Activated T-cell treated with anti-CD3 and anti-CD28 coated beads for 1 hour (primary cell): ENCODE data around the gene MOB3C.
"Not testable (repeated sequence)": the region's sequence is repeated elsewhere in the genome, so short reads cannot be mapped to it uniquely, and the experiment has no call there.

Experiments
- DNase-seq: peaks from one replicate; pipeline ENCODE4 v3.0.0-alpha.2; 2020; ENCODE audit warnings: low read depth

Gene MOB3C

GRCh38 chr1:46616277-46617107 is at the start of gene MOB3C:
MOB3C (minus strand) TSS chr1:46616811; CDS start chr1:46613321, 3,490 bp downstream.
- DNase-seq, result peak; percentile 54

GRCh38 chr1:46665983-46666382 is 49.4 kb upstream of the MOB3C start:
- DNase-seq, result no peak

GRCh38 chr1:46662919-46663318 is 46.3 kb upstream of the MOB3C start:
- DNase-seq, result not testable (repeated sequence)

GRCh38 chr1:46660116-46660515 is 43.5 kb upstream of the MOB3C start:
- DNase-seq, result not testable (repeated sequence)

- DNase-seq, result no peak
Observed at GRCh38 chr1:46659307-46659870, 42.8 kb upstream of the MOB3C start.

GRCh38 chr1:46657775-46658174 is 41.2 kb upstream of the MOB3C start:
- DNase-seq, result no peak

GRCh38 chr1:46656643-46657042 is 40.0 kb upstream of the MOB3C start:
- no peak for DNase-seq

- no peak for DNase-seq
Observed at GRCh38 chr1:46655848-46656247, 39.2 kb upstream of the MOB3C start.

- DNase-seq, result not testable (repeated sequence)
Observed at GRCh38 chr1:46654698-46655097, 38.1 kb upstream of the MOB3C start.

GRCh38 chr1:46654012-46654411 is 37.4 kb upstream of the MOB3C start:
- no peak for DNase-seq

- no peak for DNase-seq
Observed at GRCh38 chr1:46653405-46653958, 36.9 kb upstream of the MOB3C start.

GRCh38 chr1:46652321-46653100 is 35.9 kb upstream of the MOB3C start:
- no peak for DNase-seq

GRCh38 chr1:46651152-46651551 is 34.5 kb upstream of the MOB3C start:
- DNase-seq, result not testable (repeated sequence)

GRCh38 chr1:46650491-46650890 is 33.9 kb upstream of the MOB3C start:
- no peak for DNase-seq

GRCh38 chr1:46649764-46650163 is 33.2 kb upstream of the MOB3C start:
- no peak for DNase-seq

GRCh38 chr1:46647611-46648010 is 31.0 kb upstream of the MOB3C start:
- DNase-seq, result no peak

GRCh38 chr1:46646844-46647243 is 30.2 kb upstream of the MOB3C start:
- no peak for DNase-seq

- no peak for DNase-seq
Observed at GRCh38 chr1:46646331-46646730, 29.7 kb upstream of the MOB3C start.

- no peak for DNase-seq
Observed at GRCh38 chr1:46645815-46646214, 29.2 kb upstream of the MOB3C start.

GRCh38 chr1:46643368-46643775 is 26.8 kb upstream of the MOB3C start:
- DNase-seq, result no peak

GRCh38 chr1:46642115-46642680 is 25.6 kb upstream of the MOB3C start:
- DNase-seq, result no peak

GRCh38 chr1:46639547-46639946 is 22.9 kb upstream of the MOB3C start:
- no peak for DNase-seq
